Activated CD4-positive, alpha-beta T cell treated with anti-CD3 and anti-CD28 coated beads, Interleukin-2, Interleukin-6, amounts not matched to agents 100 ng/mL and 50 ng/mL, durations not matched to agents 16 hours and 8 hours (primary cell): Measurements from ENCODE around the gene CSNK2A1.
"Not testable (repeated sequence)": the region's sequence is repeated elsewhere in the genome, so short reads cannot be mapped to it uniquely, and the experiment has no call there.

Source experiments
- DNase-seq: peaks from one replicate; pipeline ENCODE4 v3.0.0-alpha.2; 2020

Gene CSNK2A1

GRCh38 chr20:543369-544152, at the start of gene CSNK2A1:
CSNK2A1 (minus strand) TSS chr20:543790; CDS start chr20:508551, 35,239 bp downstream.
- DNase-seq, result peak; percentile 97

- DNase-seq, result no peak
Observed at GRCh38 chr20:592506-592905, 48.9 kb upstream of the CSNK2A1 start.

- DNase-seq, result no peak
Observed at GRCh38 chr20:591941-592340, 48.4 kb upstream of the CSNK2A1 start.

GRCh38 chr20:588932-589672, 45.5 kb upstream of the CSNK2A1 start:
- DNase-seq, result no peak

- DNase-seq, result no peak
Observed at GRCh38 chr20:588476-588875, 44.9 kb upstream of the CSNK2A1 start.

- DNase-seq, result no peak
Observed at GRCh38 chr20:584971-585301, 41.3 kb upstream of the CSNK2A1 start.

GRCh38 chr20:584161-584970, 40.8 kb upstream of the CSNK2A1 start:
- DNase-seq, result peak; percentile 34

GRCh38 chr20:582204-582603, 38.6 kb upstream of the CSNK2A1 start:
- DNase-seq, result no peak

GRCh38 chr20:578940-579690, 35.5 kb upstream of the CSNK2A1 start:
- DNase-seq, result not testable (repeated sequence)

- peak; percentile 8 for DNase-seq
Observed at GRCh38 chr20:577167-577791, 33.7 kb upstream of the CSNK2A1 start.

- DNase-seq, result no peak
Observed at GRCh38 chr20:576156-576555, 32.6 kb upstream of the CSNK2A1 start.

- DNase-seq, result no peak
Observed at GRCh38 chr20:575230-575629, 31.6 kb upstream of the CSNK2A1 start.

GRCh38 chr20:574297-574942, 30.8 kb upstream of the CSNK2A1 start:
- DNase-seq, result no peak

- DNase-seq, result no peak
Observed at GRCh38 chr20:573414-574296, 30.1 kb upstream of the CSNK2A1 start.

- DNase-seq, result no peak
Observed at GRCh38 chr20:572727-573126, 29.1 kb upstream of the CSNK2A1 start.

- no peak for DNase-seq
Observed at GRCh38 chr20:571754-572441, 28.3 kb upstream of the CSNK2A1 start.

GRCh38 chr20:568673-569415, 25.3 kb upstream of the CSNK2A1 start:
- no peak for DNase-seq

GRCh38 chr20:568097-568652, 24.6 kb upstream of the CSNK2A1 start:
- DNase-seq, result no peak

GRCh38 chr20:564192-564591, 20.6 kb upstream of the CSNK2A1 start:
- no peak for DNase-seq
